Activated T-helper 9 cell treated with anti-CD3 and anti-CD28 coated beads, Interleukin-2, amount 50 U/mL, for 16 hours (primary cell): ENCODE data around the gene RELT.

ENCODE experiments used
- DNase-seq: peaks from one replicate; pipeline ENCODE4 v3.0.0-alpha.2; 2020; ENCODE audit warnings: low read depth

RELT gene

DNA sequence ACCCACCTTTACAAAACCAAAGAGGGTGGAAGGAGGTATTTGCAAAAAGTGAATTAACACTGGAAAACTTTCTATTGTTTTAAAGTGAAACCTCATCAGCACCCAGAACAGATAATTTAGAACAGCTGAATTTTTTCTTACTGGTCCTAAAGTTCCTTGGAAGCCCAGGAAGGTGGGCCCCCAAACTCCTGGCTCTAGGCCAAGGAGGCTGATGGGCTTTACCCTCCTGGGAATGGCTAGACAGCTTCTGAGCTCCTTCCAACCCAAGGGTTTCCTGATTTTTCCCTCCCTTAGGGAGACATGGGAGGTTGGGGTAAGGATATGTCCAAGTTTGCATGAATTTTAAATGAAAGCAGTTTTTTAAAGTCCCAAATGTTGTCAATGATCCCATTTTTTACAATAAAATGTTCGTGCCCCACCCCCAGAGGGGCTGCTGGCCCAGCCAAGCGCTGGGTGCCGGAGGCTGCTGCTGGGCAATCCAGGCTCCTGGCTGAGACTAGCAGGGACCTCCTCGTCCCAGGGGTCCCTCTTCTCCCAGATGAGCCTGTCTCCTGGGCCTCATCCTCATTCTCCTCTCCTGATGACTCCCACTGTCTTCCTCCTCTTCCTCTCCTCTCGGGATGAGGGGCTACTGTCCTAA, 28.4 kb downstream of the RELT start:
- DNase-seq = no peak

GRCh38 chr11:73405146-73405510, 28.9 kb downstream of the RELT start:
- no peak for DNase-seq

GRCh38 chr11:73406131-73406530, 29.9 kb downstream of the RELT start:
- no peak for DNase-seq

- DNase-seq = no peak
Observed at GRCh38 chr11:73406619-73407018, 30.4 kb downstream of the RELT start.

GRCh38 chr11:73409431-73409830, 33.2 kb downstream of the RELT start:
- DNase-seq = no peak

GRCh38 chr11:73410627-73411026, 34.4 kb downstream of the RELT start:
- DNase-seq = no peak

GRCh38 chr11:73411031-73411430, 34.8 kb downstream of the RELT start:
- DNase-seq = no peak

- DNase-seq = no peak
Observed at GRCh38 chr11:73412308-73412707, 36.1 kb downstream of the RELT start.

GRCh38 chr11:73413256-73413655, 37.1 kb downstream of the RELT start:
- no peak for DNase-seq

DNA sequence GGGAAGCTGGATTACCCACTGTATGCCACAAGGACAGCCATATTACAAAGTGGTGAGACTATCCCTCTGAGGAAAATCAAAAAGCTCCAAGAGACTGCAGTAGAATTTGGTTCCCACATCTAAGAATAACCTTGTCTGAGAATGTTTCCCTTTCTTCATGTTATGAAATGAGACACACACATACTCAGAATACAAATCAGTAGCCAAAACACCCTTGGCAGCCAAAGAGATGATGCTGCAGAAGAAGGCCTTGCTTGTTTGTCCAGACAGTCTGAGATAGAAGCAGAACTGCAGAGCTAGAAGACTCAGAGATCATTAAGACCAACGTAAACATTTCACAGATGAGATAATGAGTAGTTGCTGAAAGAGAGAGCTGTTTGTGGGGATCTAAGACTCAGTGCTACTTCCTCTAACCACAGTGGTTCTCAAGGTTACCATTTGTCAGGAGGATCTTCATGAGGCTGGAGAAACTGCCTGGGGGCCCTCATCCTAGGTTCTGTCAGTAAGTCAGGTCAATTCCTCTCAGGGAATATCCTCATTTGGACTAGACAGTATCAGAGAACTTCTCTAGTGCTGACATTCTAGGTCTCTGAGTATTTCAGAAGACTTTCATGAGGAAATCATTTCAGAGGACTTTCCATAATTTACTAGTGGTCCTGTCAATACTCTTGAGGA, 38.9 kb downstream of the RELT start:
- DNase-seq = no peak

- DNase-seq = no peak
Observed at GRCh38 chr11:73415854-73416615, 39.8 kb downstream of the RELT start.

- no peak for DNase-seq
Observed at GRCh38 chr11:73416786-73417185, 40.6 kb downstream of the RELT start.

GRCh38 chr11:73420136-73420535, 43.9 kb downstream of the RELT start:
- no peak for DNase-seq

- no peak for DNase-seq
Observed at GRCh38 chr11:73422886-73423285, 46.7 kb downstream of the RELT start.

GRCh38 chr11:73423506-73423905, 47.3 kb downstream of the RELT start:
- DNase-seq = no peak

DNA sequence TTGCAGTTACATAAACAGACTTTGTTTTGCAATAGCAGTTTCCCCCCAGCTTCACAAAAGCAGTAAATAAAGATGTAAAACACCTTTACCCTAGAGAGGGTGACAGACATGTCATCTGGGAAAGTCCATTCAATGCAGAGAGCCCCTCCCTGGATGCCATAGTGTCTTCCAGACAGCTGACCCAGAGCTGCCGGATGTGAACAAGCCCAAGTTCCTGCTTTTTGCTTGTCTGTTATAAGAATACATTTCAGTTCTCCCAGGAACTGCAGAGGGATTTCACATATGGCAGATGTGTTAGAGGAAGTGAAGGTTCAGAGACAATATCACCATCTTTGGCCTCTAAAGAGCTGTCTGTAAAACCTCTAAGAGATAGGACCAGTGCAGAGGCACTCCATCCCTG, 48.9 kb downstream of the RELT start:
- no peak for DNase-seq

GRCh38 chr11:73426219-73426850, 50.1 kb downstream of the RELT start:
- no peak for DNase-seq

- no peak for DNase-seq
Observed at GRCh38 chr11:73428227-73428626, 52.0 kb downstream of the RELT start.

DNA sequence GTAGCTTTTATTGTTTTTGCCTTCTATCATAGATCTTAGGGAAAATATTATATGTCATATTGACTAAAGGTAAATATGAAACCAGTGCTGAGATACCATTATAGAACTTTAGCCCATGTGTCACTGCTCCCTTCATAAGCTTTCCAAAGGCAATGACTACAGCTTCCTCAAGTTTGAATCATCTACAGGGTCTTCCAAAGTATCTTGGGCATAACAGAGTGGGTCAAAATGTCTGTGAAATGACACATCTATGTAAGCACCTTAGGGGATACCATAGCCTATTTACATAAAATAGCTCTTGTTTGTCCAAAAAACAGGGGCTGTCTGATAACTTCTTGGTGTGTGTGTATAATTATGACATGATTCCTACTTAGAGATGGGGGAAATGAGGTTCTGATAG, 52.5 kb downstream of the RELT start:
- DNase-seq = no peak

DNA sequence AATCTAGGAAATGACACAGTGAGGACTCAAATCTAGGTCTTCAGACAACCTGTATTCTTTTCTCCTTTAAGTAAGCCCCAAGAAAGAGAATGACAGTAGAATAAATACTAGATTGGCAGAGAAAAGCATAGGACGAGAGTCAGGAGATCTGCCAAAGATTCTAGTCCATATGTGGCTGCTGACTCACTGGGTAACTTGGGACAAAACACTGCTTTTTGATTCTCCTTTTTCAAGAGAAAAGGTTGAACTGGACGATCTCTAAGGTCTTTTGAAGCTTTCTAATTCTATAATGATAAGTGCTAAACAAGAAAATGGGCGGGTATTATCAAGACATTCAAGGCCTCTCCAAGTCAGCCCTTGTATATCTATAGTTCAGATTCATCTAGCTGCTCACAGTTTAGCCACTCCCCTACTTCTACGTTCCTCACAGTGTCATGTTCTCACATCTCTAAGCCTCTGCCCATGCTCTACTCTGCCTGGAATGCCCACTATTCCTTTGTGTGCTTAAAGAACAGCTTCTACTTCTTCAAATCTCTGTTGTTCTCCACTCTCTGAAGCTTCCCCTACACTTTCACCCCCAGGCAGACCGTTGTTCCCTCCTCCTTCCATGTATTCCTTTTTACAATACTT, 53.0 kb downstream of the RELT start:
- no peak for DNase-seq

DNA sequence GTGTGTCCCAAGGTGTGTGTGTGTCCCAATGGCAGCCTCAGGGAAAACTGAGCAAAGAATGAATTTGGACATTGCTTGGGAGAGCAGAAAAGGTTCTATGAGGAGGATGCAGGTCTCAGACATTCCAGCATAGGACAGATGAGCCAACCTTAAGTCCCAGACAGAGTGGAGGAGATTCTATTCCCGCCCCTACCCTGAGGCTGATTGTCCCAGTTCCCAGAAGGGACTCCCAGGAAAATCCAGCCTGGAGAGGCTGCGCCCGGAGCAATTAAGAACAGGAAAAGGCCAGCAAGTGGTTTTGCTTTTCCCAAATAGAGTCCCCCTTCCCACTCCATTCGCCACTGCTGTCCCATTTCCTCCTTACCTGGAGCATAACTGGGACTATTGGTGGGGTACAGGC, 54.1 kb downstream of the RELT start:
- DNase-seq = no peak

DNA sequence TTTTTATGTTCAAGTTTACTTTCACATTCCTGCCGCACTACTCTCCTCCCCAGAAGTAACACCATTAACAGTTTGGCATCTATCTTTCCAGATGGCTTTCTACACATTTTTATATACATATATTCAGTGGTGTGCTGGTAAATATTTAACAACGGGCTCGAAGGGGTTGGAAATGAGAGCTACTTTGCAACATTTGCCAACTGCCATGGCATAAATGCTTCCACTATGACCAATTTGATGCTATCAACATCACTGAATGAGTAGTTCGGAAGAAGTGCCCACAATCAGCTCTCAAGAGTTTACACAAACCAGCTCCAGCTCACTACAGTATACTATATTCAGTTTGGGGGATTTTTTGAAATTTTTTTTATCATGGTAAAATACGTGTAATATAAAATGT, 55.2 kb downstream of the RELT start:
- DNase-seq = no peak
